ENCODE results near the gene LIMS1.

Gene LIMS1

DNA sequence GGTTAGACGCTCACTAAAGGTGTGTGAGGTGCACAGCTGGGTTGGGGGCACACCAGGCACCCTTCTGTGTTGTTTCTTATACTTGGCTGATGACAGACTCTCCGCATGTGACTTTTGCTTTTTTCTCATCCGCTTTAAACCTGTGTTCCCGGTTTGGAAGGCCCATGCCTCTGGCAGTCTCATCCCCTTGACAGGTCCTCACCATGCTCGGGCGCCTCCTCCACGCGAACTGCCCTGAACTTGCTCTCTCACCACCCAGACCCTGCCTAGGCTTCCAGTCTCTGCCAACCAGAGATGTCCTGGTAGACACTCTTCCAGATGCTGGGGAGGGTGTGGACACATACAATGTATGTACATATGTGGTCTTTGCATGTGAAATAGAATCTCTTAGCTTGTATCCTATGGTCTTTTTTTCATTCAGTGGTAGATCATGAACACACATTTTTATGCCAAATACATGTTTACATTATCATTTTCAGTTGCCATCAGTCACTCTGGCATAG lies 79.8 kb downstream of the LIMS1 start:
- no peak overlapping the region for H3K4me3 ChIP-seq (ENCODE audit: low read depth, low read length)
- no peak for TF ChIP-seq CTCF (IDR thresholded peaks at IDR 0.05; ENCODE audit: low read depth, low read length)

- TF ChIP-seq CTCF (IDR thresholded peaks at IDR 0.05; ENCODE audit: low read depth, low read length) = no peak
- H3K4me3 ChIP-seq (ENCODE audit: low read depth, low read length) = no peak overlapping the region
Measured at GRCh38 chr2:108614659-108615058, 80.4 kb downstream of the LIMS1 start.

- no peak for TF ChIP-seq CTCF (IDR thresholded peaks at IDR 0.05; ENCODE audit: low read depth, low read length)
- no peak overlapping the region for H3K4me3 ChIP-seq (ENCODE audit: low read depth, low read length)
Measured at GRCh38 chr2:108615480-108616090, 81.3 kb downstream of the LIMS1 start.

GRCh38 chr2:108616318-108616717 lies 82.0 kb downstream of the LIMS1 start:
- no peak overlapping the region for H3K4me3 ChIP-seq (ENCODE audit: low read depth, low read length)
- no peak for TF ChIP-seq CTCF (IDR thresholded peaks at IDR 0.05; ENCODE audit: low read depth, low read length)

DNA sequence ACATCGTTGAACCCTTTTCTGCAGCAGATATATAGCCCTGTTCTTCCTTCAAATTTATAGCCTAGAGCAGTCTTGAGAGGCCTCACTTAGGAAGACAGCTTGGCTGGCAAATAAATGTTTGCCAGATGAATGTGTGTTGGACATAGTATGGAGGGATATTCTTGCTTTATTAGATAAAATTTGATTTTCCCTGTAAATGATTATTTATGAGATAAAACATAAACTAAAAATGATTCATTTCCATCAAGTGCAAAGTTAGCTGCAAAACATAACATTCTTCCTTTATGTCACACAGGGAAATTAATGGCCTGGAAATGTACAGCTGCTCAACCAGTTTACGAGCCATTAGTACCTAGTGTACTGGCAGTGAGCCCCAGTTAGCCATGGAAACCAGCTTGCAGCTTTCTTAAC lies 82.5 kb downstream of the LIMS1 start:
- no peak for TF ChIP-seq CTCF (IDR thresholded peaks at IDR 0.05; ENCODE audit: low read depth, low read length)
- H3K4me3 ChIP-seq (ENCODE audit: low read depth, low read length) = no peak overlapping the region

GRCh38 chr2:108617617-108618016 lies 83.3 kb downstream of the LIMS1 start:
- H3K4me3 ChIP-seq (ENCODE audit: low read depth, low read length) = no peak overlapping the region
- TF ChIP-seq CTCF (IDR thresholded peaks at IDR 0.05; ENCODE audit: low read depth, low read length) = no peak

DNA sequence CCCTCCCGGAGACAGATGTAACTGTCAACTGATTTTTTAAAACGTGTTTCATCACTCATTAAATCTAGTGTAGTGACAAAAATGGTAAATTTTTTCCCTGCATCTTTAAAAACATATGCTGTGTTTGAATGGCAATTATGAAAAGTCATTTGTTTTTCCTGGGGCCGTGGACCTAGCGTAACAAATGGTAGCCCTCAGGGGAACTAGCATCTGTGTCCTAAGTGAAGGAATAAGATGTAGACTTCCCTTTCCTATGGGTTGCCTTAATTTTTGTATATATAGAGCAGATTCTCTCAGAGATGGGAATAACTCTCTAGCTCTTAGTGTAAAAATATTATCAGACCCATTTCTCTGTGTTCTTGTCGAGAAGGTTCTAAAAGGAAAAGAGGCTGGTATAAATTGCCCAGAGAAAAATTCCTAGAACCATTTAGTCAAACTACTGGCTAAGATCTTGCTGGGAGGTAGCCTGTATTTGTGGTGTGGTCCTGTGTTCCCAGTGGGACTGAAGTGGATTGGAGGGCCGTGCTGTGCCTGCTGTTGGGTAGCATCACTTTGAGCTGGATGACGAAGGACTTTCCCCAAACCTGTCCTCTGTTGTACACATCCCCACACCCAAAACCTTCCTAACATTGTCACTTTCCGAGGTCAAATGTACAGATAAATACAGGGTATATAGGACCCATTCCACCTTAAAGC lies 85.8 kb downstream of the LIMS1 start:
- no peak overlapping the region for H3K4me3 ChIP-seq (ENCODE audit: low read depth, low read length)
- no peak for TF ChIP-seq CTCF (IDR thresholded peaks at IDR 0.05; ENCODE audit: low read depth, low read length)
